ENCODE measurements around the gene SAMD3. TPM values are rescaled to one million over a fixed set of nuclear protein-coding genes. Genes with fewer than 3 reads are reported as not detected.

Gene SAMD3
- total and polyA plus RNA-seq, 9 donors = 0.81 to 7.4 (median 2.7) TPM

GRCh38 chr6:130259557-130259956, 36.8 kb upstream of the SAMD3 start:
- no peak for DNase-seq
- no peaks in the 10 kb centered on the region for H3K36me3 ChIP-seq
- H3K27me3 ChIP-seq = no peaks in the 10 kb centered on the region
- H3K4me1 ChIP-seq (ENCODE audit: insufficient read depth) = no peaks in the 10 kb centered on the region
- TF ChIP-seq POLR2A (IDR thresholded peaks at IDR 0.05) (no peak), CTCF (IDR thresholded peaks at IDR 0.05) (no peak), EP300 (IDR thresholded peaks at IDR 0.05) (no peak)
- no peak overlapping the region for H3K4me3 ChIP-seq
- intact Hi-C loops (cut with DNase I) = no loop called here
- WGBS, 3 donors = 86 to 90% (median 88%) methylated on average over 2 of the region's 2 CpGs
- no peaks in the 10 kb centered on the region for H3K9me3 ChIP-seq
- no peak overlapping the region for H3K27ac ChIP-seq

GRCh38 chr6:130259140-130259539, 36.4 kb upstream of the SAMD3 start:
- Histone ChIP-seq H3K4me1 (ENCODE audit: insufficient read depth) (no peaks in the 10 kb centered on the region), H3K27me3 (no peaks in the 10 kb centered on the region), H3K4me3 (no peak overlapping the region), H3K9me3 (no peaks in the 10 kb centered on the region), H3K36me3 (no peaks in the 10 kb centered on the region), H3K27ac (no peak overlapping the region)
- intact Hi-C loops (cut with DNase I) = no loop called here
- no peak for DNase-seq
- 39 to 100% (median 58%) methylated on average over 1 of the region's 1 CpG for WGBS, 3 donors
- TF ChIP-seq EP300 (IDR thresholded peaks at IDR 0.05) = no peak
- no peak for TF ChIP-seq POLR2A (IDR thresholded peaks at IDR 0.05)
- TF ChIP-seq CTCF (IDR thresholded peaks at IDR 0.05) = no peak

GRCh38 chr6:130252527-130253237, 29.9 kb upstream of the SAMD3 start:
- no peak overlapping the region for H3K4me3 ChIP-seq
- no peaks in the 10 kb centered on the region for H3K36me3 ChIP-seq
- DNase-seq = no peak
- H3K4me1 ChIP-seq (ENCODE audit: insufficient read depth) = no peaks in the 10 kb centered on the region
- intact Hi-C loops (cut with DNase I) = no loop called here
- H3K9me3 ChIP-seq = no peaks in the 10 kb centered on the region
- no peak for TF ChIP-seq CTCF (IDR thresholded peaks at IDR 0.05)
- no peak for TF ChIP-seq POLR2A (IDR thresholded peaks at IDR 0.05)
- no peak for TF ChIP-seq EP300 (IDR thresholded peaks at IDR 0.05)
- no peak overlapping the region for H3K27ac ChIP-seq
- 71 to 80% (median 75%) methylated on average over 9 of the region's 9 CpGs for WGBS, 3 donors
- no peaks in the 10 kb centered on the region for H3K27me3 ChIP-seq

GRCh38 chr6:130245267-130245666, 22.5 kb upstream of the SAMD3 start:
- WGBS, 3 donors = 81 to 88% (median 82%) methylated on average over 2 of the region's 2 CpGs

More at GRCh38 chr6:130245267-130245666, 22.5 kb upstream of the SAMD3 start:
- no peaks in the 10 kb centered on the region for H3K9me3 ChIP-seq
- no peaks in the 10 kb centered on the region for H3K36me3 ChIP-seq
- no peaks in the 10 kb centered on the region for H3K4me1 ChIP-seq (ENCODE audit: insufficient read depth)
- no peak overlapping the region for H3K27ac ChIP-seq
- DNase-seq = no peak
- no peak for TF ChIP-seq CTCF (IDR thresholded peaks at IDR 0.05)
- no peak for TF ChIP-seq POLR2A (IDR thresholded peaks at IDR 0.05)
- no peak for TF ChIP-seq EP300 (IDR thresholded peaks at IDR 0.05)
- no peaks in the 10 kb centered on the region for H3K27me3 ChIP-seq
- H3K4me3 ChIP-seq = no peak overlapping the region
- intact Hi-C loops (cut with DNase I) = no loop called here
